GM21526 (cell line): ENCODE data around the gene NANOG.
"Not testable (repeated sequence)": the region's sequence is repeated elsewhere in the genome, so short reads cannot be mapped to it uniquely, and the experiment has no call there.

Source experiments
- ATAC-seq: cut with Tn5 transposase; IDR thresholded peaks from one replicate; pipeline ENCODE4 v1.9.1; 2021; ENCODE audit warnings: moderate library complexity; ENCODE audit not compliant: unreplicated experiment, low FRiP score

NANOG gene

GRCh38 chr12:7788884-7789528 is at the start of gene NANOG:
NANOG (plus strand) TSS chr12:7789402; CDS start chr12:7789615, 213 bp downstream.
- not testable (repeated sequence) for ATAC-seq

DNA sequence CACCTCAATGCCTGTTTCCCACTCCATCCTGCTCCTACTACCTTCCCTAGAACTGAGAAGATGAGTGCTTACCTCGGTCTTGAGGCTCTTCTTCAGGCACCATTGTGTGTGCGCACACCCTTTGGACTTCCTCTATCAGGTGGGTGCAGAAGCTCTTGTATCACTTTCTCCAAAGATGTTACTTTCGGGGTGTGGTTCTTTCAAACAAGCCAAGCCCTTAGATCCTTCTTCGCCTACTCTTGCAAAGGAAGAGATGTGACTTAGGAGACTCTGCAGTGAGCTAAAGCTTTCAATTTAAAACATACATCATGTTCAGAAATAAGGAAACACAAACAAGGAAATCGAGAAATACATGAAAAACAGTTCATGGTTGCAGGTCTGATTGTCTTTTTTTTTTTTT is 42.0 kb upstream of the NANOG start, which contains the start of gene CLEC4C:
Gene CLEC4C (minus strand): TSS at position 130 of the 400 bp plus-strand sequence. CDS start 27 bp downstream, at position 103.
- no peak for ATAC-seq

- ATAC-seq, result no peak
Observed at GRCh38 chr12:7748852-7749251, 40.4 kb upstream of the NANOG start.

DNA sequence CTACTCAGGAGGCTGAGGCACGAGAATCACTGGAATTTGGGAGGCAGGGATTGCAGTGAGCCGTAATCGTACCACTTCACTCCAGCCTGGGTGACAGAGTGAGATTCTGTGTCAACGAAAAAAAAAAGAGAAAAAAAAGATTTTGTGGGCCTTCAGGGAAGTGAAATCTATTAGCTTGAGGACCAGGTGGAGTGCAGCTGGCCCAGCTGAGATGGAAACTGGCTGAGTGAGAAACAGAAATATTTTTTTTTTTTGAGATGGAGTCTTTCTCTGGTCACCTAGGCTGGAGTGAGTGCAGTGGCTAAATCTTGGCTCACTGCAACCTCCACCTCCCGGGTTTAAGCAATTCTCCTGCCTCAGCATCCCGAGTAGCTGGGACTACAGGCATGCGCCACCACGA is 39.8 kb upstream of the NANOG start:
- ATAC-seq, result no peak

DNA sequence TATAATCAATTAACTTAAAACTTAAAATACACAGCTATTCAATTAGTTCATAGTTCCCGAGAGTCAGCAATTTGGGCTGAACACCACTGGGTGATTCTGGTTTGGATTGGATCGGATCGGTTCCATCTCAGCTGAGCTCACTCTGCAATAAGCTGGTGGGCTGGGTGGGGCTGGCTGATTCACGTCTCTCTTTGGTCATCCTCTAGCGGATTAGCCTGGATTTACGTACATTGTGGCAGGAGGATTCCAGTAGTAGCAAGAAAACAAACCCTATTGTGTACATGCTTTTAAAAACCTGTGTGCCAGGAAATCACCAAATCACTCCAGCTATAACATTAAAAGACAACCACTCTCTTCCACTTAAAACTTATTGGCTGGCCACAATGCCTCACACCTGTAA is 38.9 kb upstream of the NANOG start:
- no peak for ATAC-seq

GRCh38 chr12:7751394-7751793 is 37.8 kb upstream of the NANOG start:
- ATAC-seq, result no peak

DNA sequence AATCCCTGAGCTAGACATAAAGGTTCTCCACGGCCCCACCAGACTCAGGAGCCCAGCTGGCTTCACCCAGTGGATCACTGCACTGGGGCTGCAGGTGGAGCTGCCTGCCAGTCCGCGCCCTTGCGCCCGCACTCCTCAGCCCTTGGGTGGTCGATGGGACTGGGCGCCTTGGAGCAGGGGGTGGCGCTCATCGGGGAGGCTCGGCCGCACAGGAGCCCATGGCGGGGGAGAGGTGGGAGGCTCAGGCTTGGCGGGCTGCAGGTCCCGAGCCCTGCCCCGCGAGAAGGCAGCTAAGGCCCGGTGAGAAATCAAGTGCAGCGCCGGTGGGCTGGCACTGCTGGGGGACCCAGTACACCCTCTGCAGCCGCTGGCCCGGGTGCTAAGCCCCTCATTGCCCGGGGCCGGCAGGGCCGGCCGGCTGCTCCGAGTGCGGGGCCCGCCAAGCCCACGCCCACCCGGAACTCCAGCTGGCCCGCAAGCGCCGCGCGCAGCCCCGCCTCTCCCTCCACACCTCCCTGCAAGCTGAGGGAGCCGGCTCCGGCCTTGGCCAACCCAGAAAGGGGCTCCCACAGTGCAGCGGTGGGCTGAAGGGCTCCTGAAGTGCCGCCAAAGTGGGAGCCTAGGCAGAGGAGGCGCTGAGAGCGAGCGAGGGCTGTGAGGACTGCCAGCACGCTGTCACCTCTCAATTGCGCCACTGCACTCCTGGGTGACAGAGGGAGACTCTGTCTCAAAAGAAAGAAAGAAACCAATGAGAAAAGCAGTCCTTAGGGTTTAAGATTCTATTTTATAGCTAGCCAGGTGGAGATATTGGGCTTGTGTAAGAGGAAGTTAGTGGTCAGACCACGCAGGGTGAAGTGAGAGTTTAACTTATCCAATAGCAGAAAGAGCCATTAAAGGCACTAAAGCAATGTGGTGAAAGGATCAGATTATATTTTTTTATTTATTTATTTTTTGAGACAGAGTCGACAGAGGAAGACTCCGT is 37.0 kb upstream of the NANOG start:
- not testable (repeated sequence) for ATAC-seq

DNA sequence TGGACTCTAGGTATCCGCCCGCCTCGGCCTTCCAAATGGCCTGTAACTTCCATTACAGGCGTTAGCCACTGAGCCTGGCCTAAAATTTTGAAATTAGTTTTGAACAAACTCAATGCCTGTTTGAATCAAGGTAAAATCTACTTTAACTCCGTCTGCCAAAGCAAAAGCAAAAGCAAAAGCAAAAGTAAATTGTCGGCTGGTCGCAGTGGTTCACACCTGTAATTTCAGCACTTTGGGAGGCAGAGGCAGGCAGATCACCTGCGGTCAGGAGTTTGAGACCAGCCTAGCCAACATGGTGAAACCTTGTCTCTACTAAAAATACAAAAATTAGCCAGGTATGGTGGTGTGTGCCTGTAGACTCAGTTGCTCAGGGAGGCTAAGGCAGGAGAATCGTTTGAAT is 33.5 kb upstream of the NANOG start:
- ATAC-seq, result not testable (repeated sequence)

GRCh38 chr12:7756993-7757392 is 32.2 kb upstream of the NANOG start:
- no peak for ATAC-seq

DNA sequence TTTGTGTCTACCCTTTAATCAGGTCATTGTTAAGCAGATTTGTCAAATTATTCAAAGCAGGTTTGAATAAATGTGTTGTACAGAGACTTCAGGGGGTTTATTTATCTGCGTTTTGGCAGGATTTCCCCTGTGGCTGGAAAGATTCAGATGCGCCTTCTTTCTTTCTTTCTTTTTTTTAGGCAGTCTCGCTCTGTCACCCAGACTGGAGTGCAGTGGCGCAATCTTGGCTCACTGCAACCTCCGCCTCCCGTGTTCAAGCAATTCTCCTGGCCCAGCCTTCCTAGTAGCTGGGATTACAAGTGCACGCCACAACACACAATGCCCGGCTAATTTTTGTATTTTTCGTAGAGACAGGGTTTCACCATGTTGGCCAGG is 30.4 kb upstream of the NANOG start:
- ATAC-seq, result no peak

GRCh38 chr12:7769999-7770398 is 19.2 kb upstream of the NANOG start:
- no peak for ATAC-seq

DNA sequence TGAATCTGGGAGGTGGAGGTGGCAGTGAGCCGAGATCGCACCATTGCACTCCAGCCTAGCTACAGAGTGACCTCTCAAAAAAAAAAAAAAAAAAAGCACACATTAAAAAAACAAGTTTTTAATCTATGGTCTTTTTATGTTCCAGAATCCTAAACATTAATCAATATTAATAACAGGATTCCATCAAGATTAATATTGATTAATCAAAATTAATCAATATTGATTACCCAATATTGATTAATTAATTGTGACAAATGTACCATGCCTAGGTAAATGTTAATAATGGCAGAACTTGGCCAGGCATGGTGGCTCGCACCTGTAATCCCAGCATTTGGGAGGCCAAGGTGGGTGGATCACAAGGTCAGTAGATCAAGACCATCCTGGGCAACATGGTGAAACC is 7.9 kb upstream of the NANOG start:
- ATAC-seq, result no peak

GRCh38 chr12:7782055-7782454 is 7.1 kb upstream of the NANOG start:
- no peak for ATAC-seq

- ATAC-seq, result not testable (repeated sequence)
Observed at GRCh38 chr12:7783433-7783832, 5.8 kb upstream of the NANOG start.

GRCh38 chr12:7784701-7785100 is 4.5 kb upstream of the NANOG start:
- no peak for ATAC-seq

DNA sequence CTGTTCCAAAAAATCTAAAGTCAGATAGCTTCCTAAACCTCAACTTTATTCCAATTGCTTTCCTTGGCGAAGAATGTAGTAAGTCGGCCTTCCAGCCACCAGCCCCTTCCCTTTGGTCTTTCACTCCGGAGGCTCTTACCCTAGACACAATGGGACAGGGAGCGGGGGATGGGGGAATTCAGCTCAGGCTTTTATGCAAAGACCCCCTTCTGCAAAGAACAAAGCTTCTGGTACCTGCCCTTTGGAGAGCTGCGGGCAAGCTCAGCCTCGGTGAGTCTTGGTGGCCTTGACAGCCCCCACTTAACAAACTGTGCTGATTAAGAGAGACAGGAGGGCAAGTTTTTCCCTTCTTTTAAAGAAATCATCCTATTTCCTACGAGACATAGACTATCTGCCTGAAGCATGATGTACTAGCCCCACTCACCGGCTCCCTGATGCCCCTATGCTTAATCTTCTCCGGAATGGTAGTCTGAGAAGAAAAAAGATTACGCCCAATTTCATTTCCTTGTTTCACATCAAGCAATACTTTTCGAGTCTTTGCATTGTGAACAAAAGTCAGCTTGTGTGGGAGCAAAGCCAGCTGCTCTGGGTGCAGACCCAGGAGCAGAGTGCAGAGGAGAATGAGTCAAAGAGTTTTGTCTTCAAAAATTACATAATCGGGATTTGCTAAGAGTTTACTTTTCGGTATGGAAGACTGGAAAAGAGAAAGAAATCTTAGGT is 1.5 kb upstream of the NANOG start:
- ATAC-seq, result no peak

- ATAC-seq, result no peak
Observed at GRCh38 chr12:7788294-7788660, 925 bp upstream of the NANOG start.

GRCh38 chr12:7793211-7793610 is 4.0 kb downstream of the NANOG start:
- ATAC-seq, result no peak

GRCh38 chr12:7797269-7797668 is 8.1 kb downstream of the NANOG start:
- ATAC-seq, result not testable (repeated sequence)

- no peak for ATAC-seq
Observed at GRCh38 chr12:7797698-7798398, 8.6 kb downstream of the NANOG start.
